HG02610 (cell line): Measurements from ENCODE around the gene RAB3IL1.
"Not testable (repeated sequence)": the region's sequence is repeated elsewhere in the genome, so short reads cannot be mapped to it uniquely, and the experiment has no call there.

Experiments used
- ATAC-seq: cut with Tn5 transposase; IDR thresholded peaks from one replicate; pipeline ENCODE4 v1.9.1; 2021; ENCODE audit warnings: mild to moderate bottlenecking, moderate library complexity; ENCODE audit not compliant: unreplicated experiment

Gene RAB3IL1

GRCh38 chr11:61917334-61918109 lies at the start of gene RAB3IL1:
Gene RAB3IL1 (minus strand): TSS chr11:61917566. CDS start chr11:61917367, 199 bp downstream.
- ATAC-seq: no peak

DNA sequence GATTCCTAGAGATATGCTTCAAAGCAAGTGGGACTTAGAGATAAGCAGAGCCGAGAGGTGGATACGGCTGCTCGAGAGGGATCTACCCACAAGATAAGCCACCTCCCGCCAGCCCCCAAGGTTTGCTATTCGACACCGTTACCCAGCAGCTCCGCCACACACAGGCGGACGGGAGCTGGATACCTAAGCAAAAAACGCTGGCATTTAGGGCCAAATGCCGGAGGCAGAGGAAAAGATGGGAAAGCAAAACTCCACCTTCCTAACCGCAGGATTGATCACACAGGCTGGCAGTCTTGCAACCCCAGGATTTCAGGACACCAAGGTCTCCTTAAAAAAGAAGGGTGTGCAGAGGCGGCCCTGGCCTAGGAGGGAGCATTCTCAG lies 49.4 kb upstream of the RAB3IL1 start:
- ATAC-seq: no peak

GRCh38 chr11:61964666-61965271 lies 47.4 kb upstream of the RAB3IL1 start:
- ATAC-seq: not testable (repeated sequence)

- no peak for ATAC-seq
Measured at GRCh38 chr11:61964058-61964665, 46.8 kb upstream of the RAB3IL1 start.

DNA sequence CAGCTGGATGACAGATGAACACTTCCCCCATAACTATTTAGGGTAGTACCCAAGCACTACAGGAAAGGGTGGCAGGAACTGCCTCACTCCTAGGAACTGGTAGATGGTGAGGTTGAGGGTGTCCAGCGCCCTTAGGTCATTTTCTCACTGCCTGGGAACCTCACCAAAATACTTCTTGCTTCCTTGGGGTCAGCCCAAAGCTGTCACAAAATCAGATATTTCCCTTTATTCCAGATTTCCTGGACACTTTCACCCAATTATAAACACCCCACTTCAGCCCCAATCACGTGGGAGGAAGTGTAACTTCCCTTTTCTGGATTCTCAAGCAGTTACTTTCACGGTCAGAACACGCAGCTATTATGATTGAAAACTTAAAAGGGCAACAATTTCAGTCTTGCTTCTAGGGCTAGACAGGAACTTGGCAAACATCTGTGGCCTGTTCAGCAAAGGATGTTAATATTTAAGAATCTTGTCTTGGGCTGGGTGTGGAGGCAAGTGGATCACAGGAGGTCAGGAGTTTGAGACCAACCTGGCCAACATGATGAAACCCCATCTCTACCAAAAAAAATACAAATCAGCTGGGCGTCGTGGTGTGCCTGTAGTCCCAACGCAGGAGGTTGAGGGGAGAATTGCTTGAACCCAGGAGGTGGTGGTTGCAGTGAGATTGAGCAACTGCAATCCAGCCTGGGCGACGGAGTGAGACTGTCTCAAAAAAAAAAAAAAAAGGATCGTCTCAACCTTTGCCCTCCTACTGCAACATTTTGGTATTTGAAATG lies 46.1 kb upstream of the RAB3IL1 start:
- ATAC-seq: no peak

DNA sequence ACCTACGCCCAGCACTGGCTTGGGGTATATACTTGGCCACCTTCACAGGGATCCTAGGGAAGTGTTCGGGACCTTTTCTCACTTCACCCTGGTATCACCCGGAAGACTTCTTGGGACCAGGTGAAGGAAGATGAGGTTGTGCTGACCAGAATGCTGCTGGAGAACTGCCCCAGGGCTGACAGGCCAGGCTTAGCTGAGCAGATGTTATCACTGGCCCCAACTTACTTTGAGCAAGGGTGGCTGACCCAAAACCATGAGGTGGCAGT lies 45.6 kb upstream of the RAB3IL1 start:
- ATAC-seq: no peak

DNA sequence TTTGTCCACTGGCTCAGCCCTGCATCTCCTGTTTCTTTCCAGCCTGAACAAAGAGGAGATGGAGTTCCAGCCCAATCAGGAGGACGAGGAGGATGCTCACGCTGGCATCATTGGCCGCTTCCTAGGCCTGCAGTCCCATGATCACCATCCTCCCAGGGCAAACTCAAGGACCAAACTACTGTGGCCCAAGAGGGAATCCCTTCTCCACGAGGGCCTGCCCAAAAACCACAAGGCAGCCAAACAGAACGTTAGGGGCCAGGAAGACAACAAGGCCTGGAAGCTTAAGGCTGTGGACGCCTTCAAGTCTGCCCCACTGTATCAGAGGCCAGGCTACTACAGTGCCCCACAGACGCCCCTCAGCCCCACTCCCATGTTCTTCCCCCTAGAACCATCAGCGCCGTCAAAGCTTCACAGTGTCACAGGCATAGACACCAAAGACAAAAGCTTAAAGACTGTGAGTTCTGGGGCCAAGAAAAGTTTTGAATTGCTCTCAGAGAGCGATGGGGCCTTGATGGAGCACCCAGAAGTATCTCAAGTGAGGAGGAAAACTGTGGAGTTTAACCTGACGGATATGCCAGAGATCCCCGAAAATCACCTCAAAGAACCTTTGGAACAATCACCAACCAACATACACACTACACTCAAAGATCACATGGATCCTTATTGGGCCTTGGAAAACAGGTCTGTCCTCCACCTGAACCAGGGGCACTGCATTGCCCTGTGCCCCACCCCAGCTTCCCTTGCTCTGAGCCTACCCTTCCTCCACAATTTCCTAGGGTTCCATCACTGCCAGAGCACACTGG lies 45.0 kb upstream of the RAB3IL1 start:
- no peak for ATAC-seq

GRCh38 chr11:61961570-61962212 lies 44.3 kb upstream of the RAB3IL1 start:
- ATAC-seq: no peak

DNA sequence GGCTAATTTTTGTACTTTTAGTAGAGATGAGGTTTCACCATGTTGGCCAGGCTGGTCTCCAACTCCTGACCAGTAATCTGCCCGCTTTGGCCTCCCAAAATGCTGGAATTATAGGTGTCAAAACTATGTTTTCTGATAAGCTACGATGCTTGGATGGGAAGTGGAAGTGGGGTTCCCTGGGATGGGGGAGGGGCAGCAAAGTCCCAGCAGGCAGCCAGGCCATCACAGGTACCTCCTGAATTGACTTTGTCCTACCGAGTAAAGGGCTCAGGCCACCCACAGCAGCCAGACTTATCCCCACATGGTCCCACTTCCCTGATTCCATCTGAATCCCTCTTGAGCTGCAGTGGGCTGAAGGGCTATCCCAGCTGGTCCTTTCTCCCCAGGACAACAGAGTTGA lies 43.2 kb upstream of the RAB3IL1 start:
- ATAC-seq: no peak

DNA sequence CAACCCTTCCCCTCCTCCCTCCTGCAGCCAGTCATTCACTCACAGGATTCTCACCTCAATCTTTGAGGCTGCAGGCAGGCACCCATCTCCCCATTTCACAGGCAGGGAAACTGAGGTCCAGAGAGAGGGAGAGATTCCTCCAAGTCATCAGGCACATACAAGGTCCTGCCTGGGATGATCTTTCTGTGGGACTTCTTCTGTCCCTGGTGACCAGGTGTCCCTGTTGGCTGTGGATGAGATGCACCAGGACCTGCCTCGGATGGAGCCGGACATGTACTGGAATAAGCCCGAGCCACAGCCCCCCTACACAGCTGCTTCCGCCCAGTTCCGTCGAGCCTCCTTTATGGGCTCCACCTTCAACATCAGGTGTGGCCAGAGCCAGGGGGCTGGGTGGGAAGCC lies 42.3 kb upstream of the RAB3IL1 start:
- ATAC-seq: no peak

DNA sequence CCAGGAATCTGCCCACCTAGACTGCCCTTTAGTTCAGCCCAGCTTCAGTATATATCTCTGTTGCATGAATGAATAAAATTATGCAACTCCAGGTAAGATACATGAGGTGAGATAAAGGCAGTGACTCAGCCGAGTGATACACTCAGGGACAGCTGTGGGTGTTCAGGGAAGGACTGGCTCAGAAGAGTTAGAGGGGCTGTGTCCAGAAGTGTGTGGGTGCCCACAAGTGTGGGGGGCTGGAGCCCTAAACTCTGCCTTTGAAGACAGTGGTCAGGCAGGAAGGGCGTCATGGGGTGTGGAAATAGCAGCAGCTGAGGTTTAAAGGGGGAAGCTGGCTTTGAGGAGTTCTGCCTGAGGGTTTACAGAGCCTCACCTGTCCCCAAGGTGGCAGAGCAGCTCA lies 41.7 kb upstream of the RAB3IL1 start:
- ATAC-seq: no peak

DNA sequence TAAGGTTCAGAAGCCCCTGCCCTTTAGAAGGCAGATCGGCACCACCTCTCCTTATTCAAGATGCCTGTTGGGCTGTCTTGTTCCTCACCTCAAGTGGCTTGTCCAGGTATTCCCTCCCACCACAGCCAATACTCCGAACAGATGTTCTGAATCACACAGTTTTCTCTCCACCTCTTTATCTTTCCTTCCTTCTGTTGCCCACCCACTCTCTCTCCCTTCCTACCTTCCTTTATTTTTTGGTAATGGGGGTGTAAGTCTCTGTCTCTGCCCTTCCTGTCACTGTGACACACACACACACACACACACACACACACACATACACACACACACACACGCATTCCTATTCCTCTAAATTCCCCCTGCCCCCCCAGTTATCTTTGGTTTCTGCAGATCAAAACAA lies 41.2 kb upstream of the RAB3IL1 start:
- ATAC-seq: no peak

DNA sequence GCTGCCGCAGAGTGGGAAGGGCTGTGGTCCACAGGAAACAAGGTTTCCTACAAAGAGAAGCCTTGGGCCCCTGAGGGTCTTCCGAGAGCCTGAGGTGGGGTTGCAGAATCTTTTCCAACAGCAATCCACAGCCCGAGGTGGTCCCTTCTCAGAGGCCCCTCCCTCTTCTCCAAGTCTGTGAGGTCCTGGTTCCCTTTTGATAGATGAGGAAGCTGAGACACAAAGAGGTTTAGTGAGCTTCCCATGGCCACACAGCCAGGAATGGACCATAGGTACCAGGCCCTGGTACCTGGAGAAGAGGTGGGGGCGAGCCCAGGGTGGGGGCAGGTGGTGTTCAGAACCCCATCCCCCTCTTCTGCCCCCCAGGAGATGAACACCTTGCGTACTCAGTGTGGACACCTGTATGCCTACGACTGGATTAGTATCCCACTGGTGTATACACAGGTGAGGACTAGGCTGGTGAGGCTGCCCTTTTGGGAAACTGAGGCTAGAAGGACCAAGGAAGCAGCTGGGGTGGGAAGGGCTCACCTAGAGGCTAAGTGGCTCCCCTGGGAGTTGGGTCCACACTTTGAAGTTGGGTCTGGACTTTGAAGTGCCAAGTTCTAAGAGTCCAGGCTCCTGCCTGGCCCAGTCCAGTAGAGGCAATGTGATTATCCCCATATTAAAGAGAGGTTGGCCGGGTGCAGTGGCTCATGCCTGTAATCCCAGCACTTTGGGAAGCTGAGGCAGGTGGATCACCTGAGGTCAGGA lies 39.8 kb upstream of the RAB3IL1 start:
- ATAC-seq: no peak

DNA sequence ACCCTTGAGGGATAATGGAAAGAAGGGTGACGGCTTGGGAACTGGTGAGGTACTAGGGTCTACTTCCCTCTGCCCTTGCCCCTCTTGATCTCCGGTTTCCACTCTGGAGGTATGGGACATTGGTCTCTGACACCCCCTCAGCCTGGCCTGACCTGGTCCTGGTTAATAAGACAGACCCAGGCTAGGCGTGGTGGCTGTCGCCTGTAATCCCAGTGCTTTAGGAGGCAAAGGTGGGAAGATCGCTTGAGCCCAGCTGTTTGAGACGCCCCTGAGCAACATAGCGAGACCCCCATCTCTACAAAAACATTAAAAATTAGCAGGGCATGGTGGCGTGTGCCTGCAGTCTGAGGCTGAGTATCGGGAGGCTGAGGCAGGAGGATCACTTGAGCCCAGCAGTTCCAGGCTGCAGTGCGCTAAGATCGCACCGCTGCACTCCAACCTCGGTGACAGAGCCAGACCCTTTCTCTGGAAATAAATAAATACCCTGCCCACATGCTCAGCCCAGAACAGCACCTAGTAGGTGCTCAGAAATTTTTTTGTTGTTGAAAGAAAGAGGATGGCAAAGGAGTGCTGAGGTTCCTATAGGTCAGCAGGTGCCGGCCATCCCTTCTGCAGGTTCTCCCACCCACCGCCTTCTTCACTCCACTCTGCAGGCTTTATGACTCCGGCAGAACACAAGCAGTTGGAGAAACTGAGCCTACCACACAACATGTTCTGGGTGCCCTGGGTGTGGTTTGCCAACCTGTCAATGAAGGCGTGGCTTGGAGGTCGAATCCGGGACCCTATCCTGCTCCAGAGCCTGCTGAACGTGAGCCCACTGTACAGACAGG lies 39.0 kb upstream of the RAB3IL1 start:
- ATAC-seq: no peak

- no peak for ATAC-seq
Measured at GRCh38 chr11:61955422-61956135, 38.2 kb upstream of the RAB3IL1 start.

GRCh38 chr11:61954851-61955421 lies 37.6 kb upstream of the RAB3IL1 start:
- no peak for ATAC-seq

DNA sequence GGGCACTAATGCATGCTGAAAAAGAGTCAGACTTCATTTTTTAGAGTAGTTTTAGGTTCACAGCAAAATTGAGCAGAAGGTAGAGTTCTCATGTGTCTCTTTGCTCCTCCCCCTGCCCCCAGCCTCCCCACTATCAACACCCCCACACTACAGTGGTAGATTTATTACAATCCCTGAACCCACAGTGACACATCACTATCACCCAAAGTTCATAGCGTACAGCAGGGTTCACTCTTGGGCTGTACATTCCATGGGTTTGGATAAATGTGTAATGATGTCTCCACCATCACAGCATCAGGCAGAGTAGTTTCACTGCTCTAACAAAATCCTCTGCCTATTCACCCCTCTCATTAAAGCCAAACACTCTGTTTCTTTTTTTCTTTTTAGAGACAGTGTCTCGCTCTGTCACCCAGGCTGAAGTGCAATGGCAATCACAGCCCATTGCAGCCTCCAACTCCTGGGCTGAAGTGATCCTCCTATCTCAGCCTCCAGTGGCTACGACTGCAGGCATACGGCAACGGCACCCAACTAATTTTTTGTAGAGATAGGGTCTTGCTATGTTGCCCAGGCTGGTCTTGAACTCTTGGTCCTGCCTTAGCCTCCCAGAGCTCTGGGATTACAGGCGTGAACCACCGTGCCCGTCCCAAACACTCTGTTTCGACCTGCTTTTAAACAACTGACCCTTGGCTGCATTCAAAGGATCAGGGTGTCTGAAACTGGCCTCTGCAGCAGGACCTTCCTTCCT lies 36.9 kb upstream of the RAB3IL1 start:
- ATAC-seq: no peak
